ENCODE results near the gene CHD5. TPM values are rescaled to one million over a fixed set of nuclear protein-coding genes. Genes with fewer than 3 reads are reported as not detected.

Gene CHD5
- total RNA-seq, 1 experiment from 2014 or later, result 1.6 TPM

- H4K5ac ChIP-seq (ENCODE audit: insufficient read length, low read depth, low read length), result no peak overlapping the region
- Mint-ChIP-seq H3K4me3 (no peak overlapping the region), H3K36me3 (ENCODE audit: insufficient read depth in 1 of 3, low read depth in 3 of 3) (no peaks in the 10 kb centered on the region; a peak in 1 of 7 replicates), H3K27me3 (ENCODE audit: low read depth) (peaks cover 47% of the 10 kb centered on the region), H3K4me1 (peaks cover 3 to 11% of the 10 kb centered on the region in 2 experiments; a peak in 3 of 4 replicates), H3K27ac (no peak overlapping the region), H3K9me3 (no peaks in the 10 kb centered on the region; a peak in 1 of 5 replicates)
- no peak overlapping the region for H3K18ac ChIP-seq (ENCODE audit: insufficient read length, low read depth, low read length)
- no peak overlapping the region for H3K56ac ChIP-seq (ENCODE audit: insufficient read length, low read depth, low read length)
- no peak overlapping the region for H2BK20ac ChIP-seq (ENCODE audit: low read depth, low read length, poor library complexity, severe bottlenecking)
- TF ChIP-seq CTCF (conservative IDR thresholded peaks at IDR 0.05), result no peak
- H3K9me3 ChIP-seq (ENCODE audit: control insufficient read depth, low read depth, low read length), result no peaks in the 10 kb centered on the region
- no peaks in the 10 kb centered on the region for H3K79me1 ChIP-seq (ENCODE audit: insufficient read depth, low read depth, low read length, poor library complexity, severe bottlenecking)
- no peak overlapping the region for H2BK120ac ChIP-seq (ENCODE audit: low read depth, low read length, poor library complexity, severe bottlenecking)
- no peak for DNase-seq
- no peak overlapping the region for H3K9ac ChIP-seq (ENCODE audit: extremely low read depth, insufficient read length, low read length)
- WGBS (ENCODE audit: extremely low coverage, insufficient read length, low lambda C conversion rate), result no CpG with 5 or more reads among the region's 13 CpGs
- no peak overlapping the region for H4K91ac ChIP-seq (ENCODE audit: insufficient read length, low read depth, low read length)
- no peak overlapping the region for H2BK12ac ChIP-seq (ENCODE audit: insufficient read length, low read depth, low read length)
- no peak overlapping the region for H3K23ac ChIP-seq (ENCODE audit: insufficient read length, low read depth, low read length)
- no peak overlapping the region for H3T11ph ChIP-seq (ENCODE audit: low read length)
- no peaks in the 10 kb centered on the region for H4K20me1 ChIP-seq (ENCODE audit: control insufficient read depth, insufficient read depth, insufficient read length)
- H3K4me1 ChIP-seq (ENCODE audit: insufficient read depth, low read length), result peaks cover 3% of the 10 kb centered on the region; the same call in 1 of the 2 replicates
- no peak overlapping the region for H2BK5ac ChIP-seq (ENCODE audit: insufficient read length, low read length)
- H3K4ac ChIP-seq (ENCODE audit: low read depth, low read length), result no peak overlapping the region
- H3K79me2 ChIP-seq (ENCODE audit: insufficient read depth, low read length), result no peaks in the 10 kb centered on the region
- H3K4me2 ChIP-seq (ENCODE audit: insufficient read depth, insufficient read length, low read length), result no peak overlapping the region
- H4K8ac ChIP-seq (replicated peaks; ENCODE audit: insufficient read length, low read depth, low read length), result no peak overlapping the region
- no peak overlapping the region for H3K14ac ChIP-seq (ENCODE audit: insufficient read depth, low read length)
- no peaks in the 10 kb centered on the region for H3K23me2 ChIP-seq (ENCODE audit: insufficient read length, low read depth, low read length, poor library complexity, severe bottlenecking)
- H3K27ac ChIP-seq (ENCODE audit: insufficient read length, low read depth, low read length), result no peak overlapping the region
- no peak overlapping the region for H2BK15ac ChIP-seq (ENCODE audit: low read depth, low read length)
- no peak overlapping the region for H2AFZ ChIP-seq (ENCODE audit: low read length)
- H2AK5ac ChIP-seq (ENCODE audit: insufficient read length, low read length), result no peak overlapping the region
- H3K27me3 ChIP-seq (ENCODE audit: insufficient read depth, low read length), result peaks cover 2% of the 10 kb centered on the region; the same call in 1 of the 2 replicates
Observed at GRCh38 chr1:6126028-6126427, 54.1 kb downstream of the CHD5 start.
